NCI-H1092 (cell line): ENCODE results near the gene HSPA14.
A peak's percentile ranks its signal among the peaks of the same experiment; 100 is the strongest.
"Not testable (repeated sequence)": the region's sequence is repeated elsewhere in the genome, so short reads cannot be mapped to it uniquely, and the experiment has no call there.

Experiments
- DNase-seq: peaks from one replicate; lab custom pipeline; 2025; lab: John Stamatoyannopoulos, UW

The HSPA14 gene, protein sequence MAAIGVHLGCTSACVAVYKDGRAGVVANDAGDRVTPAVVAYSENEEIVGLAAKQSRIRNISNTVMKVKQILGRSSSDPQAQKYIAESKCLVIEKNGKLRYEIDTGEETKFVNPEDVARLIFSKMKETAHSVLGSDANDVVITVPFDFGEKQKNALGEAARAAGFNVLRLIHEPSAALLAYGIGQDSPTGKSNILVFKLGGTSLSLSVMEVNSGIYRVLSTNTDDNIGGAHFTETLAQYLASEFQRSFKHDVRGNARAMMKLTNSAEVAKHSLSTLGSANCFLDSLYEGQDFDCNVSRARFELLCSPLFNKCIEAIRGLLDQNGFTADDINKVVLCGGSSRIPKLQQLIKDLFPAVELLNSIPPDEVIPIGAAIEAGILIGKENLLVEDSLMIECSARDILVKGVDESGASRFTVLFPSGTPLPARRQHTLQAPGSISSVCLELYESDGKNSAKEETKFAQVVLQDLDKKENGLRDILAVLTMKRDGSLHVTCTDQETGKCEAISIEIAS

GRCh38 chr10:14837757-14838581 is at the start of gene HSPA14, which contains the start of the genes CDNF and MSANTD7:
Gene HSPA14, plus strand, starts transcription at chr10:14838306. Its CDS starts 97 bp downstream, at chr10:14838403.
Gene CDNF, minus strand, starts transcription at chr10:14838037. Its CDS starts 91 bp downstream, at chr10:14837946.
Gene MSANTD7, plus strand, starts transcription at chr10:14838306. Its CDS starts 3,979 bp downstream, at chr10:14842285.
- DNase-seq = peak; percentile 98

GRCh38 chr10:14798636-14799035 is 39.5 kb upstream of the HSPA14 start:
- no peak for DNase-seq

- no peak for DNase-seq
These were observed 37.7 kb upstream of the HSPA14 start for GRCh38 chr10:14800397-14800796.

GRCh38 chr10:14801723-14802122 is 36.4 kb upstream of the HSPA14 start:
- DNase-seq = no peak

DNA sequence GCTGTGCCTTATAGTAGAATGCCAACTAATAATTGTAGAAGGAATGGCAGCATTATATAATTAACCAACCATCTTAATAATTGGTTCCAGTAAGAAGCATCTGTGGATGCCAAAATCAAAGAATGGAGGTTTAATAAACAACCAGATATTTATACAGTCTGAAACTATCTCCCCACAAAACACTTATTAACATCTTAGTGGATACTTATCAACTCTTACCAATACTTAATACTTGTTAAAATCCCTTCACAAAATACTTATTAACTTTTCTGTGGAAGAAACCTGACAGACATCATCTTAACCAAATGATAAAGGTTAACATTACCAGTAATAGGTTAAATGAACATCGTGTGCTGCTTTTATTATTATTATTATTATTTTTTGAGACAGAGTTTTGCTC is 34.3 kb upstream of the HSPA14 start:
- DNase-seq = no peak

DNA sequence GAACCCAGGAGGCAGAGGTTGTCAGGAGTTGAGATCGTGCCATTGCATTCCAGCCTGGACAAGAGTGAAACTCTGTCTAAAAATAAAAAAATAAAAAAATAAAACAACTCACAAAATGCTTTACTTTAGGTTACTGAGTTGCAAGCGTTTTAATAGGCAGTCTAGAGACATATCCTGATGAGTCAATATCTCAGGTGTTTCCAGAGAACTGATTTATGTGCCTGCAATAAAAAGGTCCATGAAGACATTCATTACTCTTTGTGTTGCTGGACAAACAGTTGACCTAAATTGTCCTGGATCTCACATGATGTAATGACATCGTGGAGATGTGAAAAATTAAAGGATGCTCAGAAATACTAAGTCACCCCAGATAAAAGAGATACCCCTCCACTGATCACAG is 31.8 kb upstream of the HSPA14 start:
- DNase-seq = no peak

GRCh38 chr10:14810969-14811953 is 26.8 kb upstream of the HSPA14 start:
- no peak for DNase-seq

- no peak for DNase-seq
These were observed 25.8 kb upstream of the HSPA14 start for GRCh38 chr10:14812271-14812670.

GRCh38 chr10:14815681-14816080 is 22.4 kb upstream of the HSPA14 start:
- DNase-seq = no peak

GRCh38 chr10:14816717-14817116 is 21.4 kb upstream of the HSPA14 start:
- DNase-seq = not testable (repeated sequence)

DNA sequence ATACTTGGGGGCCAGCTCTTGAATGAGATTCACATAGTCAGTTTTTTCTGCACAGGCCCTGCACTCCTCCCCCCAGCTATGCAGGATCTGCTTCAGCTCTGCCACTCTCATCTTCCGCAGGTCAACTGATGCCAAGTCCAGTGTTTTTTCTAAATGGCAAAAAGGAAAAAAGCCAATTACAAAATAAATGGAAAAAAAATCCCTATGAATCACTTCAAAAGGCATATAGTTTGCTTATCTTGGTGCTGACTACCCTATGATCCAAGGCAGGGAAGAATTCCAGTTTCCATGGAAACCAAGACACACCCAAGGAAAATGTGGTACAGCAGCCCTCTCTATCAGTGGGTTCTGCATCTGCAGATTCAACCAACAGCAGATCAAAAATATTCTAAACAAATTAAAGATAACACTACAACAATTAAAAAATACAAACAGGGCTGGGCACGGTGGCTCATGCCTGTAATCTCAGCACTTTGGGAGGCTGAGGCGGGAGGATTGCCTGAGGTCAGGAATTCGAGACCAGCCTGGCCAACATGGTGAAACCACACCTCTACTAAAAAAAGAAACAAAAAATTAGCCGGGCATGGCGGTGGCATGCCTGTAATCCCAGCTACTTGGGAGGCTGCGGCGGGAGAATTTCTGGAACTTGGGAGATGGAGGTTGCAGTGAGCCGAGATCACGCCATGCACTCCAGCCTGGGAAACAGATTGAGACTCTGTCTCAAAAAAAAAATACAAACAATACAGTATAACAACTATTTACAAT is 17.9 kb upstream of the HSPA14 start:
- DNase-seq = no peak

DNA sequence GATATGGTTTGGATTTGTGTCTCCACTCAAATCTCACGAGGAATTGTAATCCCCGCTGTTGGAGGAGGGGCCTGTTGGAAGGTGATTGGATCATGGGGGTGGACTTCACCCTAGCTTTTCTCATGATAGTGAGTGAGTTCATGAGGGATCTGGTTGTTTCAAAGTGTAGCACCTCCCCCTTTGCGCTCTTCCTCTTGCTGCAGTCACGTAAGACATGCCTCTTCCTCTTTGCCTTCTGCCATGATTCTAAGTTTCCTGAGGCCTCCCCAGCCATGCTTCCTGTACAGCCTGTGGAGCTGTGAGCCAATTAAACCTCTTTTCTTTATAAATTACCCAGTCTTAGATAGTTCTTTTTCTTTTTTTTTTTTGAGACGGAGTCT is 17.3 kb upstream of the HSPA14 start:
- DNase-seq = no peak

- DNase-seq = no peak
These were observed 16.3 kb upstream of the HSPA14 start for GRCh38 chr10:14821635-14822375.

- no peak for DNase-seq
These were observed 15.0 kb upstream of the HSPA14 start for GRCh38 chr10:14822879-14823755.

GRCh38 chr10:14823966-14824365 is 14.1 kb upstream of the HSPA14 start:
- no peak for DNase-seq

DNA sequence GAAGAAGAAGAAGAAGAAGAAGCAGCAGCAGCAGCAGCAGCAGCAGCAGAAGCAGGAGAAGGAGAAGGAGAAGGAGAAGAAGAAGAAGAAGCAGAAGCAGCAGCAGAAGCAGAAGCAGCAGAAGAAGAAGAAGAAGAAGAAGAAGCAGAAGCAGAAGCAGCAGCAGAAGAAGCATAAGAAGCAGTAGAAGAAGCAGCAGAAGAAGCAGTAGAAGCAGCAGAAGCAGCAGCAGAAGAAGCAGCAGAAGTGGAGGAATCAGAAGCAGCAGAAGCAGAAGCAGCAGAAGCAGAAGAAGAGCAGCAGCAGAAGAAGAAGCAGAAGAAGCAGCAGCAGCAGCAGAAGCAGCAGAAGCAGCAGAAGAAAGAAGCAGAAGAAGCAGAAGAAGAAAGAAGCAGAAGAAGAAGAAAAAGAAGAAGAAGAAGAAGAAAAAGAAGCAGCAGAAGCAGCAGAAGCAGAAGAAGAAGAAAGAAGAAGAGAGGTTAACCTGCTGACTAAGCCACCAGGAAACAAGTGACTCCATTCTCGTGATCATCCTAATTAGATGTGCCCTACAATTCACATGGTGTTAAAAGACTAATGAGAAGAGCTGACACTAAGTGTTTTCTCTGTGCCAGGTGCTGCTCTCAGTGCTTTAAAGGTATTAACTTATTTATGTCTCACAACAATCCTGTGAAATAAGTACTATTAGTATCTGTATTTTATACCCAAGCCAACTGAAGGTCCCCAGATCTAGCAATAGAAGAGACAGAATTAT is 11.9 kb upstream of the HSPA14 start:
- no peak for DNase-seq

DNA sequence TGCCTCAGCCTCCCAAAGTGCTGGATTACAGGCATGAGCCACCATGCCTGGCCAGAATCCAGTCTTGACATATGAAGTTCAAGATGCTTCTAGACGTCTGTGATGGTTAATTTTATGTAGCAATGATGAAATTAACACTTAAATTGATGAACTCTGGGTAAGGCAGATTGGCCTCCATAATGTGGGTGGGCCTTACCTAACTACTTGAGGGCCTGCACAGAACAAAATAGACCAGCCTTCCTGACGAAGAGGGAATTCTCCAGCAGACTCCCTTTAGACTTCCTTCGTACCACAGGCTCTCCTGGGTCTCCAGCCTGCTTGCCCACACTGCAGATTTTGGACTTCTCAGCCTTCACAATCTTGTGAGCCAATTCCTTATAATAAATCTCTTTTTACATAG is 5.0 kb upstream of the HSPA14 start:
- DNase-seq = no peak

- DNase-seq = no peak
These were observed 1.9 kb upstream of the HSPA14 start for GRCh38 chr10:14836208-14836607.
